CD1c-positive myeloid dendritic cell (primary cell): ENCODE measurements around the gene MFAP3L.
"Not testable (repeated sequence)": the region's sequence is repeated elsewhere in the genome, so short reads cannot be mapped to it uniquely, and the experiment has no call there.

Experiments
- DNase-seq: peaks from one replicate; pipeline ENCODE4 v3.0.0-alpha.2; 2016; ENCODE audit errors: extremely low spot score

MFAP3L gene

DNA sequence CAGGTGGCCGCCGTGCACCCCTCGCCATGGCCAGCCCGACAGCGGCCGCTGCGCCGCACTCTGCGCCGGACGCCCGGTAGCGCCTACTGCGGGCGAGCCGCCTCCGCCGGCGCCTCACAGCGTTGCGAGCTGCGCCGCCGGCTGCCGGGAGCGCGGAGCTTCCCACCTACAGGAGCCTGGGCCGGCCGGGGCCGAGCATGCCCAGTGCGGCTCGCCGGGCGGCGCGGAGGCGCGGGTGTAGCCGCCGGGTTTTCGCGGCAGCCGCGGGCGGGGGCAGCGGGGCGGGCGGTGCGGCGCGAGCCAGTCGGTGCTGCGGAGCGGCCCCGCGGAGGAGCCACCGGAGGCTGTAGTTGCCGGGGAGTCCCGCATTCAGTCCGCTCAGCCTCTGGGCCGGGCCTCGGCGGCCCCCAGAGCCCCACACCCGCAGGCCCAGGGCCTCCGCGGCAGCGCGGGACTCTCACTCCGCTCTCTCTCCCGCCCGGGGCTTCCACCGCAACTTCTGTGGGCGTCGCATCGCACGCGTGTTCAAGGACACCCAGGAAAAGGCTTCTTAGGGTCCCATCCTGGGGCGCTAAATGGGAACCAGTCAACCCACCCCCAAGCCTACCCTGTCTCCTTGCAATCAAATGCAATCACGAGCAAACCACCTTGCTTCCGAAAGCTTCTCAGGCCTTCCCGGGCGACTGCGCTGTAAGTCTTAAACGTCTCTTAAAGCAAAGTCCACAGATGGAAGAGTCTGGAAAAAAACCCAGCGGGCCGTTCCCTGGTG lies at the start of gene MFAP3L:
TSS of gene MFAP3L (minus strand) at position 143 of the 769 bp plus-strand sequence. CDS start 20,518 bp downstream, outside the sequence.
- DNase-seq = peak; percentile 94

DNA sequence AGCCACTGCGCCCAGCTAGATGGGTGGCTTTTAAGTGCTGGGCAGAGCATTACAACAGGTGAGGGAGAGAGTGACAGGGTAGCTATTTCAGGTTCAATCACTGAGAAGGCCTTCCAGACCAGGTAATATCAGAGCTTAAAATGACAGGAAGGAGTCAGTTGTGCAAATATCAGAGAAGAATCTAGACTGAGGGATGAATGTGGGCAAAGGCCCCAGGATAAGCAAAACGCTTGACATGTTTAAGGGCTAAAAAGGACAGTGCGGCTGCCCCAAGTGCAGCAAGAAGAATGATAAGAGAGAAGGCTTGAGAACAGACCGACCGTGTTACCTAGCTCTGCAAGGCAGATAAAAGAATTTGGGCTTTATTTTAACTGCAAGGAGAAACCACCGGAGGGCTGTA lies 45.0 kb upstream of the MFAP3L start:
- no peak for DNase-seq

DNA sequence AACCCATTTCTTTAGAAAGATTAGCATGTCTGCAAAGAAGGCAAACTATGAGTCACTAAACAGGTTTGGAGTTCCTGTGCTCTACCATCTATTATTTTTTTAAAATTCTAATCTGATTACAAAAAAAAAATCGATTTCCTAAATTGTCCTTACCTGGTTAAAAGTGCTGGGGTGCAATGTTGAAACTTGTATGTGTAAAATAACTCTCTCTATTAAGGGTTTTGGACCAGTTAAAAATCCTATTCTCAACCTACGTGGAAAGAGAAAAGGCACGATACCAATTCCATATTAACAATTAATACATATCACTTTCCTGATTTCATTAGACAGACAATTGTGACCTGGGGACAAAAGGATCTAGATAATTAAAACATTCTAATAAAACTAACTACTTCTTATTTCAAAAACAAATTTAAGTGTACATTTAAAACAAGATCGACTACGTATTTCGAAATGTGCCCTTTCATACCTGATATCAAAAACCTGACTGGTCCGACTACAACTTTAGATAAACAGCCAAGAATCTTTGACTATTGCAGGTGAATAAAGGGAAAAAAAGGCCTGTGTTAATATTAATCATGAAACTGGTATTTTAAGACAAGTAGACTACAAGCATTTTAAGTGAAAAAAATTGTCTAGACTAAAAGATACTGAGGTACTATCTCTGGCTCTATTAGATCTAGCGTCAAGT lies 42.4 kb upstream of the MFAP3L start:
- no peak for DNase-seq

DNA sequence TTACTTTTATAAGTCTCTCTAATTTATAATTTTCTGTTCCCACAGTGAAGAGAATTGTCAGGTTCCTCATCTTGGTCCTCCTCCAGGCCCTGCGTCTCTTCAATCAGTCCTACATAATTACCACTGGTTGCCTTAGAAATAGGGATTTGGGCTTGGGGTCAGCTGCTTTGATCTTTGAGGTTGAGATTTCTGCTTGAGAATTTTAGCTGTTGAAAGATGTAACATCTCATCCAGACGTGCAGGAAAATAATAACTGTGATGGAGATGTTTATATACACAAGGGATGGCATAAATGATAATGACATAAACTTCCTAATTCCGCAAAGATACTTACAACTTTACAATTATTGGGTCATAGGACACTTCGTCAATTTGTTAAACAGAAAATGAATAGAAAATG lies 33.2 kb upstream of the MFAP3L start:
- DNase-seq = no peak

DNA sequence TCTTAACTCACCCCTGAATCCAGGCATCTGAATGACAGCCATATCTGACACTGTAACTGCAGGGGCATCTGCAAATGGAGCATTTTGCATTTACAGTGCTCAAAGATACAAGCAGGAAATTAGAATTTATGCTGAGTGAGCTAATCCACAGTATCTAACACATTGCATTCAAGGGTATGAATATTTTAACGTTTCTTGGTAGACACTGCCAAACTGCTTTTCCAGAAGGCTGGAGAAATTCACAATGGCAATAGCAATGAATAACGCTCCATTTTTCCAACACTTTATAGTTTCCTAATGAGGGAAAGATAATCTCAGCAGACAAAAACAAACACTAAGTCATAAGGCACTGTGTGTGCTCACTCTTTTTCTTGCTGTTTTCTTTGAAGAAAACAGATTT lies 32.6 kb upstream of the MFAP3L start:
- no peak for DNase-seq

DNA sequence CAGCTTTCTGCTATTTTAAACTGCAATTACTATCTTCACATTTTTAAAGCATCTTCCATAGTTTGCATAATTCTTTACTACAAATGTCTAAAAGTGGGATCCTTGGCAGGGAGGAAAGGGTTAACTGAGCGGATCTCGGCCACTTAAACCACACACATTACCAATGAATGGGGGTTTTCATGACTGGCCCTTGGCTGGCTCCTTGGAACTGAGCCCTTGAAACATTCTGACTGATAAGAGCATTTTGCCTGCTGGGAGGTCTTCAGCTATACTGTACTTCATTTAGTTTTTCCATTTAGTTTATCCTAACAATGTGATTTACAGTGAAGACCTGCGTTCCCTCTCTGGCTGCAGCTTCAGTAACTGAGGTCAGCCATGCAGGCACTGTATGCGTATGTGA lies 31.7 kb upstream of the MFAP3L start:
- no peak for DNase-seq

DNA sequence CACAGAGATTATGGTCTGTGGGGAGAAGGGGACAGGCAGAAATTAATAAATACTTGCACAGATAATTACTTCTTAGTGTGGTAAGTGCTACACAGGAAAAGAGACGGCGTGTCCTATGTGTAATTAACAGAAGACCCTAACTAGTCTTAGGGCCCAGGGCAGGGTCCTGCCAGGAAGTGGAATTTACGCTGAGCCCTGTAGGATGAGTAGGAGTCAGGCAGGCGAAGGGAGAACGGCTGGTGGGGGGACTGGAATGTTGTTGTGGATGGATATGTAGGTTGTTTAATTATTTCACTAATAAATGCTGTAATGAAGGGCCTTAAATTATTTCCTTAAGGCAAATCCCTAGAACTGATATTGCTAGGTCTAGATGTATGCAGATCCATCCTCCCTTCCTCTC lies 26.7 kb upstream of the MFAP3L start:
- DNase-seq = no peak

DNA sequence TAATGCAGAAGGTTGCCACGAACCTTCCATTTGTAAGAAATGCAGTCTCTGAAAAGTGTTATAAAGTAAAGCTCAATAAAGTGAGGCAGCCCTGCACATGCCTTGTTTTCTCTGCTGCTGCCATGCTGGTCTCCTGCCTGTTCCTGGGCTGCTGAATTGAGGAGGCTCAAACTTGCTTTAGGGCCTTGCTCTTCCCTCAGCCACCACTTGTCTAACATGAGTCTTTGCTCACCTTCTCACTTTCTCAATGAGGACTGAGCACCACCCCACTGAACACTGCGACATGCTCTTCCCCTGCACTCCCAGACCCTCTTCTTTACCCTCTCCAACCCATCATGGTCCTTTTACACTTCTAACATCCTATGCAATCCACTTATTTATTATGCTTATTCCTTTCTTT lies 25.2 kb upstream of the MFAP3L start:
- DNase-seq = no peak

DNA sequence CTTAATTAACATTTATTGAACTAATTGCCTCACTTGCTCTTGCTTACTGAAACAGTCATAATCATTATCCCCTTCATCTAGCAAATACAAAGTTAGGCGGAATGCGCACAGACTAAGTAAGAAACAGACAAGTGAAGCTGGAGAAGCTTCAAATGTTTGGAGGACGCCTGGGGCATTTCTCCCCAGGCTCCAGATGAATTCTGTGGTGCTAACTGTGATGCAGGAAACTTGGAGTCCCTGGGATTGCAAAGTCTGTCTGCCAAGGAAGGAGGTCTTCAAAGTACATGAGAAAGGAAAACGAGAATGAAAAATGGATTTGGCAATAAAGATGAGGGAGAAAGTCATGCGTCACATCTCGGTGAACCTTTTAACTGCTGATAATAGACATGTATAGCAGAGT lies 23.6 kb upstream of the MFAP3L start:
- DNase-seq = no peak

DNA sequence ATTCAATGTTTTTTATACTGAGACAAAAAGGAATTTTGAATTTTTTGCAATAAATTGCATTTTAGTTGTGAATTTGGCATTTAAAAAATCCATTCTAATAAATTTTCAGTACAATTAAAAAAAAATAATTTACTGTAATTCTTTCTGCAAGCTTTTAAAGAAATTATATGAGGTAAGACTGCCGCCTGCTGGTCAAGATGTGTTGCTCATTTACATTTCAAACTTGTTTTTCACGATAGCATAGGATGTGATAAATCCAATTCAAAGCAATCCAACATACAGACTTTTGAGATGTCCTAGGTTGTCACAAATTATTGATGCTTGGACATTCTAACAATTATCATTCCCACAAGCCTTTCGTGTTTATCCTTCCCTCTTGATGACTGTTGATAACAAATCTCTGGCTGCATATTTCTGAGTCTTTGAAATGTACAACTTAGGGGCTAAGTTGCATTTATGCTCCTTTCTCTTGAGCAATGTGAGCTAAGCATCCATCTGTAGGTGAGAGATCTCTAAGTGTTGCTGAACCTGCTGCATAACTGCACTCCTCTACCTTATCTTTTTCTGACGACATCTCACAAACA lies 21.7 kb upstream of the MFAP3L start:
- DNase-seq = peak; percentile 78

DNA sequence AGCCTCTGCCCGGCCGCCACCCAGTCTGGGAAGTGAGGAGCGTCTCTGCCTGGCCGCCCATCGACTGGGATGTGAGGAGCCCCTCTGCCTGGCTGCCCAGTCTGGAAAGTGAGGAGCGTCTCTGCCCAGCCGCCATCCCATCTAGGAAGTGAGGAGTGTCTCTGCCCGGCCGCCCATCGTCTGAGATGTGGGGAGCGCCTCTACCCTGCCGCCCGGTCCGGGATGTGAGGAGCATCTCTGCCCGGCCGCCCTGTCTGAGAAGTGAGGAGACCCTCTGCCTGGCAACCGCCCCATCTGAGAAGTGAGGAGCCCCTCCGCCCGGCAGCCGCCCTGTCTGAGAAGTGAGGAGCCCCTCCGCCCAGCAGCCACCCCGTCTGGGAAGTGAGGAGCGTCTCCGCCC lies 20.0 kb upstream of the MFAP3L start:
- not testable (repeated sequence) for DNase-seq

DNA sequence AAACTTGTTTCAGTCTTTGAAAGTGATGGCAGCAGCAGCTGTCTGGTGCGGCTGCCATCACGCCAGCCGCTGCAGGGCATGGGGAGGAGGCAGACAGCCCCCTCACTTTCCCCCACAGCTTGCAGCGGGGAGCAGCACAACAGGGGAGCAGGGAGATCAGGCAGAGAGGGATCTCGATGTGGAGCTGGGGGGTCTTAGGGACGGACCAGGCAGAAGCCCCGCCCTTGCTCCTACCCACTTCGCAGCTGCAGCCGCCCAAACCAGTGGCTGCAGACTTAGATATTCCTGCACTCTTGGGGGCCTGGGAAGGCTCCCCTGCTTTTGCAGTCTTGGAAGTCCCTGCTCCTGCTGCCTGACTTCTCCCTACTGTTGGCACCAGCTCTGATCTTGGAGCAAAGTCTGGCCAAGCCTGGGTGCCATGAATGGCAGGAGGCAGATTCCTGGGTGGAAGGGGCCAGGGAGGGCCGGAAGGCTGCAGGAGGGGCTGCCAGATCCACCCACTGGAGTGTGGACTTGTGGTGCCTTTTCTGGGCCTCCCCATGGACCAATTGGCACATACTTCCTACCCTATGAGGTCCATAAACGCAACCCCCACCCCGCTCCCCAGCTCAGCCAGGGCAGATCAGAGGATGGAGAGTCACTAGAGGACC lies 14.0 kb upstream of the MFAP3L start:
- no peak for DNase-seq

DNA sequence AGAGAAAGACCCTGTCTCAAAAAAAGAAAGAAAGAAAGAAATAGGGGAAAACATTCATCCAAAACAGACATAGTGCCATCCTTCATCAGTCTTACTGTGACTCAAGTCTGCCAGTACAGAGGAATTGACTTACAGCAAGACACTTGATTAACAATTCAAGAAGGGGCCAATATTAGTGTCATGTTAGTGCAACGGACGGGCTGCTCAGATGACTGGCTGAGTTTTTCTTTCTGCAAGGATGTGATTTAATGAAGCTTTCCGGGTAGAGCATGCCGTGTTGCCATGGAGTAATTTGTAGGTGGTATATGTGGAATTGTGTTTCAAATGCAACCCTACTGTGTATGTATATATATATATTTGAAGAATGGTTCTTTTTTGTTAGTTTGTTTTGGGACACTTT lies 12.6 kb upstream of the MFAP3L start:
- DNase-seq = no peak

DNA sequence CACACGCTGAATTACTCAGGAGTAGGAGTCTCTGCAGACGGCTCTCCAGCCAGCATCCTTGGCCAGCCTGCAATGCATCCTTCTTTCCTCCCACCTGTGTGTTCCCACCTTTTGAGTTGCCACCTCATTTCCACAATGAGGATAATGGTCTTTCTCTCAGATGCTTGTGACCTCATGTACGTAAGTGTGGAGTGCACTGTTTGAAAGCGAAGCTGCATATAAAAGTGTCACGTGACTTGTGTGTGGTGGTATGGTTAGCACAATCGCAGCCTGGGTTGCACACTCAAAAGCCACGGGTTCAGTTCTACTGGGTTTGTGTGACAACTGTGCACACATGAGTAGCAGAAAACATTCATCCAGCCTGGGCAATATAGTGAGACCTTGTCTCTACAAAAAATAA lies 12.0 kb upstream of the MFAP3L start:
- DNase-seq = no peak

DNA sequence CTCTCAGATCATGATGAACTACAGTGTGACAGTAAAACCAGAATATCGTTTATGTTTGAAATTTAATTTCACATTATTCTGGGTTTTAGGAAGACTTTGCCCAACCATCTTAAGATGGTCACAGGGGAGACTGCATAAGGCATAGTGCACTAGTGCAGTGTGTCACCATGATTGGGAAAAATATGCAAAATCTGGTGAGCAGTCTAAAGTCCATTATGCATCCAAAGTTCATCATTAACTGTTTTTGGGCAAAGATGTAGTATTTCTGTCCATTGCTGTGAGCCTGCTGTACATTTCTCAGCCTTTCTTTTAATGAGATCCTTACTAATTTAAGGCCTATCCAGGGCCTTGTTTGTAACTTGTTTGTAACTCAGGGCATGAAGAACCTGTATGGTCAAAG lies 11.3 kb upstream of the MFAP3L start:
- DNase-seq = no peak

DNA sequence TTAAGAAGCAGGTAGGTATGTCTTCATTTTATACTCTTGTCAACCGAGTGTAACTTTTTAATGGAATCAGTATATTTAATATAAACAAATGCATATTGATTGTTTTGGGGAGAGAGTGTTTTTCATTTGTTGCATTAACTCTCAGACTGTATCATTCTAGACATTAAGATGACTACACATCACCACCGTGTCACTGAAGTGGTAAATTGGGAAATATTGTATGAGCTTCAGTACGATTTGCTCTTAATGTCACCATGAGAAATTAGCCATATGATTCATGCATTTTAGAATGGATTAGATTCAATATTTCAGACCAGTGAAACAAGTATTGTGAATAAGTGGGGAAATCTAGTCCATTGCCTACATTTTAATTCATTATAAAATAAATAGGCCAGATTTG lies 9.7 kb upstream of the MFAP3L start:
- DNase-seq = no peak

DNA sequence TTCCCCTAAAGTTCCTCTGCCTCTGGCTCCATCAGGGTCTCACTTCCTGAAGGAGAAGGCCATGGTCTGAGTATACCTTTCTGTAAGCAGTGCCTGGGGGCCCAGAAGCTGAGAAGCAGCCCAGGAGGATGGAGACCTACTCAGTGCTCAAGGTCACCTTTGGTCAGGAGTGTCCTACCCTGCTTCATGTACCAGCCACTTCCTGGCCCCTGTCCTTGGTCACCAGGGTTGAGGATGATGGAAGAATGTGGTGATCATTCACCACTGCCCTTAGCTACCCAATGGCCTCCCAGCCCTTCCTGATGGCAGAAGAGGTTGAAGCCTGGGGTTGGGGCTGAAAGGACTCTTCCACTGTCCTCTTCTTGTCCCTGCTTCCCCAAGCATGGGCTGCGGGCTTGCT lies 9.0 kb upstream of the MFAP3L start:
- DNase-seq = no peak

DNA sequence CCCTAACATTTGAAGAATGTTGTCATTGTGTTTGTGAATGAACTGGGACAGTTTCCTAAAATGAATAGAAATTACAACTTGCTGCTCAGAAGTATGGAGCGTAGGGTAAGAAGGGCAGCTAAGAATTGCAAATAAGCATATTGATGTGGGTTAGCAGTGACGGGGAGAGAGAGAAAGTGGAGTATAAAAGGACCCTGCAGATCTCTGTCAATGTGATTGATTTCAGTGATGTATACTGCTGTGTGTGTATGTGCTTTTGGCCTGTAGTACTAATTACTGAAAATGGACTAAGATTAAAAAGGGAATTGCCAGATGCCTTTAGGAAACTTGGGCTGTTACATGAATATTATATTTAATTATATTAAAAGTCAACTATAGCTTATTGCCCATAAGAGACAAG lies 7.8 kb upstream of the MFAP3L start:
- DNase-seq = no peak

DNA sequence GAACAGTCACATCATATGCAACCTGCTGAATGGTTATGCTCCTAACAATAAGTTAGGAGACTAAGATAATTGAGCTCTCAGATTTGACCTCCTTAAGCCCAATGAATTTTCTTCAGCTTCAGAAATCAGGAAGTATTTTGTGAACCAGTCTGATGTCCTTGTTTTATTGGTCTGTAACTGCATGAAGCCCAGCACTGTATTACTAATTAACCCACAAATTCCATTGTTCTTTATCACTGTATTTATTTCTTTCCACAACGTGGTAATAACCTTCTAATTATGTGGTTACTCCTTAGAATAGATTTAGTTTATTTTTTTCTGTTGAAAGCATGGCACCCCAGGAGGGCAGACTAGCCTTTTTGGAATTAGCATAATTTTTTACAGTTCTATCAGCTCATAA lies 3.9 kb upstream of the MFAP3L start:
- no peak for DNase-seq

DNA sequence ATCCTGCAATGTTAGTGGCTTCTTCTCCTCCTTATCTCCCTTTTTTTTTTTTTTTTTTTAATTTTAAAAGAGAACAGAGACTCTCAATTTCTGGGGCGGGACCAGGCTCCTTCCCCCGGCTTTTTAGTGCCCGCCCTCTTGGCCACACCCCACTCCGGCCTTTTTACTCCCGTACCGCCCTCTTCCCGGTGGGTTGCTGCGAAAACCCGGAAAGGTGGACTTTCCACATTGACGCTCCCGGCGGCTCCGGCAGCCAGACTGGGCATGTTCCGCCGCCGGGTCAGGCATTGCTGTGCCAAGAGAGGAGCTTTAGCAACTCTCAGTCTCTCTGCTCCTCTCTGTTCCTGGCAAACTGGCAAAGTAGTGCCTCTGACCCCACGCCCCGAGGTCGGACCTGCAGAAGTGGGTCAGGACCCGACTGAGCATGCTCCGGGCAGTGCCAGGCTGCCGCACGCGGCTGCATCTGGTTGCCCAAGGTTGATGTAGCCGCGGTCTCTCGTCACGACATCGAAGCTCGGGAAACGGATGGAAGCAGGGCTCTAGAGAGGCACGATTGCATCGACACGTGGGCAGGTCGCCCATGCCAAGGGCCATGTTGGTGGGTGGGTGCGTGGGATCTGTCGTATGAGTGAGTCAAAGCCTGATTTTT lies 1.1 kb upstream of the MFAP3L start:
- DNase-seq = peak; percentile 94

DNA sequence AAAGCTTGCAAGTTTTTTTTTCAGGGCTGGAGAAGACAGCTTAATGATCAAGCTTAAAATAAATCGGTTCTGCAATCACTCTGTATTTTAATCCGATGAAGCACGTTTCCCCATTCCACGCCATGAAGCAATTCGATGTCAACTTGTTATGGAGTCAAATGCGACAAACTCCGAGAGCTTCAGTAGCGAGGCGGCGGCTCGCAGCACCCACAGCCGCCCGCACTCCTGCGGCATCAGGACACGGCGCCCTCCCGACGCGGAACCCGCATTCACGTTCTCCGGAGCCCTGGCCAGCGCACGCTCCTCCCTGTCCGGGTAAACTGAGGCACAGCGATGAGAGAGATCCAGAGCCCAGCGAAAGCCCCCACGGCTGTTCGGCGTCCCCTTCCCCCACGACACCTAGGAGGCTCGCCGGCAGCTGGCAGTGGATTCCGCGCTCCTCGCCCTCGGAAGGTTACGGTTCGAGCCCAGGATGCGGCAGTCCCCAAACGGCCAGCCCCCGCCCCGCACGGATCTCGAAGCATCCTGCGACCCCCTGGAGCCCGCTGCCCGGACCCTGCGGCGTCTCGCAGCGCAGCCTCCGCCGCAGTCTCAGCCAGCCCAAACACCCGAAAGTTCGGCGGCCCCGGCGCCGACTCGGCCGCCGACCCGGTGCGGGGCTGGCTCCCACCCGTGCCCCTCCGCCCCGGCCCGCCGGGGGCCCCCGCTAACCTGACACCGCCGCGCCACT lies 507 bp downstream of the MFAP3L start:
- no peak for DNase-seq
